Naive B cell (primary cell): ENCODE measurements around the gene CRACDL. TPM values are rescaled to one million over a fixed set of nuclear protein-coding genes. Genes with fewer than 3 reads are reported as not detected.
"Not testable (repeated sequence)": the region's sequence is repeated elsewhere in the genome, so short reads cannot be mapped to it uniquely, and the experiment has no call there.

Experiments
- ATAC-seq, 2 donors: fragments of 150-1000 bp; cut with Tn5 transposase; 2 replicates each; pipeline ENCODE4 v1.10.0; 2021; ENCODE audit warnings: low read depth in 2 of 2, mild to moderate bottlenecking in 2 of 2, moderate library complexity in 2 of 2
- DNase-seq: peaks from one replicate; pipeline ENCODE4 v3.0.0; 2022
- H3K27ac Mint-ChIP-seq, 6 donors: one replicate each; pipeline ENCODE4 v1.8.0; 2020 to 2022; ENCODE audit warnings: mild to moderate bottlenecking in 6 of 6, mixed read lengths in 6 of 6, moderate library complexity in 5 of 6, inconsistent platforms in 2 of 6
- H3K27me3 Mint-ChIP-seq, 3 donors: one replicate each; pipeline ENCODE4 v1.8.0; 2021 to 2022; ENCODE audit warnings: mixed read lengths in 3 of 3, mild to moderate bottlenecking in 1 of 3
- H3K36me3 Mint-ChIP-seq, 2 donors: one replicate each; pipeline ENCODE4 v1.8.0; 2020 to 2022; ENCODE audit warnings: mixed read lengths in 2 of 2, inconsistent platforms in 1 of 2, mild to moderate bottlenecking in 1 of 2
- H3K4me1 Mint-ChIP-seq, 3 donors: one replicate each; pipeline ENCODE4 v1.8.0; 2020 to 2022; ENCODE audit warnings: mixed read lengths in 3 of 3, inconsistent platforms in 1 of 3, mild to moderate bottlenecking in 1 of 3, moderate library complexity in 1 of 3
- H3K4me3 Mint-ChIP-seq, 8 donors: one replicate each; pipeline ENCODE4 v1.8.0; 2020 to 2022; ENCODE audit warnings: mild to moderate bottlenecking in 8 of 8, mixed read lengths in 8 of 8, moderate library complexity in 8 of 8, inconsistent platforms in 2 of 8
- H3K9me3 Mint-ChIP-seq, 7 donors: one replicate each; pipeline ENCODE4 v1.8.0; 2020 to 2022; ENCODE audit warnings: mixed read lengths in 7 of 7, mild to moderate bottlenecking in 5 of 7, inconsistent platforms in 2 of 7, moderate library complexity in 1 of 7
- polyA plus RNA-seq, 6 donors: library from polyadenylated mRNA; unstranded; fragments of 300-500 nt; fragmentation: Illumina TruSeq; gene quantifications; one replicate each; pipeline ENCODE4 v1.2.3, GENCODE V29; 2021; ENCODE audit warnings: low read depth in 6 of 6

Gene CRACDL
- polyA plus RNA-seq, 6 donors from 2014 or later = not detected

- Mint-ChIP-seq H3K4me3 (peak overlapping the region in 7 of 8 donors; percentile 6 to 76 (median 45)), H3K27ac (peak overlapping the region in 2 of 6 donors; percentile 48 to 84), H3K9me3 (no peaks in the 10 kb centered on the region), H3K4me1 (peaks cover 14 to 15% (median 15%) of the 10 kb centered on the region in 3 donors), H3K36me3 (no peaks in the 10 kb centered on the region), H3K27me3 (peaks cover 22 to 45% (median 30%) of the 10 kb centered on the region in 3 donors)
- DNase-seq (no peak), ATAC-seq (no peak)
Measured at GRCh38 chr2:98909317-98910211, 26.5 kb downstream of the CRACDL start.

GRCh38 chr2:98908931-98909316 lies 27.1 kb downstream of the CRACDL start:
- Mint-ChIP-seq H3K36me3 (no peaks in the 10 kb centered on the region), H3K27me3 (peaks cover 22 to 38% (median 29%) of the 10 kb centered on the region in 3 donors), H3K4me1 (peaks cover 14 to 15% (median 15%) of the 10 kb centered on the region in 3 donors), H3K9me3 (no peaks in the 10 kb centered on the region), H3K4me3 (peak overlapping the region in 2 of 8 donors; percentile 26 to 45), H3K27ac (no peak overlapping the region)
- no peak for DNase-seq
- no peak for ATAC-seq

GRCh38 chr2:98907966-98908905 lies 27.8 kb downstream of the CRACDL start:
- H3K27me3 Mint-ChIP-seq = peaks cover 22 to 31% (median 24%) of the 10 kb centered on the region in 3 donors
- H3K27ac Mint-ChIP-seq = no peak overlapping the region
- ATAC-seq (no peak), DNase-seq (no peak)
- no peaks in the 10 kb centered on the region for H3K36me3 Mint-ChIP-seq
- no peaks in the 10 kb centered on the region for H3K9me3 Mint-ChIP-seq
- peak overlapping the region in 1 of 8 donors; percentile 17 for H3K4me3 Mint-ChIP-seq
- H3K4me1 Mint-ChIP-seq = peaks cover 14 to 15% (median 15%) of the 10 kb centered on the region in 3 donors

- Mint-ChIP-seq H3K4me3 (peak overlapping the region in 1 of 8 donors; percentile 17), H3K27ac (no peak overlapping the region), H3K9me3 (no peaks in the 10 kb centered on the region), H3K36me3 (no peaks in the 10 kb centered on the region), H3K4me1 (peaks cover 14 to 15% (median 15%) of the 10 kb centered on the region in 3 donors), H3K27me3 (peaks cover 18 to 23% (median 22%) of the 10 kb centered on the region in 3 donors)
- ATAC-seq (no peak), DNase-seq (no peak)
Measured at GRCh38 chr2:98907385-98907784, 28.6 kb downstream of the CRACDL start.

- peaks cover 9 to 22% (median 18%) of the 10 kb centered on the region in 3 donors for H3K27me3 Mint-ChIP-seq
- H3K36me3 Mint-ChIP-seq = peaks cover 0 to 9% of the 10 kb centered on the region in 2 donors
- no peak overlapping the region for H3K4me3 Mint-ChIP-seq
- ATAC-seq = no peak
- peaks cover 3 to 5% (median 3%) of the 10 kb centered on the region in 3 donors for H3K4me1 Mint-ChIP-seq
- no peak for DNase-seq
- peaks cover 0 to 7% (median 0%) of the 10 kb centered on the region in 7 donors for H3K9me3 Mint-ChIP-seq
- no peak overlapping the region for H3K27ac Mint-ChIP-seq
Measured at GRCh38 chr2:98903767-98904485, 32.1 kb downstream of the CRACDL start.

GRCh38 chr2:98903064-98903355 lies 33.0 kb downstream of the CRACDL start:
- H3K36me3 Mint-ChIP-seq = peaks cover 0 to 9% of the 10 kb centered on the region in 2 donors

GRCh38 chr2:98902209-98903063 lies 33.6 kb downstream of the CRACDL start:
- no peak for DNase-seq
- peaks cover 0 to 7% (median 0%) of the 10 kb centered on the region in 7 donors for H3K9me3 Mint-ChIP-seq
- H3K36me3 Mint-ChIP-seq = peaks cover 0 to 9% of the 10 kb centered on the region in 2 donors
- ATAC-seq = no peak
- H3K4me3 Mint-ChIP-seq = no peak overlapping the region
- H3K27me3 Mint-ChIP-seq = peaks cover 4 to 25% (median 11%) of the 10 kb centered on the region in 3 donors
- no peaks in the 10 kb centered on the region for H3K4me1 Mint-ChIP-seq
- no peak overlapping the region for H3K27ac Mint-ChIP-seq

More at GRCh38 chr2:98903064-98903355, 33.0 kb downstream of the CRACDL start:
- no peak for DNase-seq
- Mint-ChIP-seq H3K4me3 (no peak overlapping the region), H3K4me1 (peaks cover 0 to 1% (median 0%) of the 10 kb centered on the region in 3 donors), H3K27ac (peak overlapping the region in 1 of 6 donors; percentile 67), H3K9me3 (peaks cover 0 to 7% (median 0%) of the 10 kb centered on the region in 7 donors), H3K27me3 (peaks cover 9 to 22% (median 16%) of the 10 kb centered on the region in 3 donors)
- ATAC-seq = no peak

- Mint-ChIP-seq H3K4me3 (no peak overlapping the region), H3K36me3 (peaks cover 0 to 9% of the 10 kb centered on the region in 2 donors), H3K27me3 (peaks cover 7 to 22% (median 13%) of the 10 kb centered on the region in 3 donors), H3K9me3 (peaks cover 0 to 7% (median 0%) of the 10 kb centered on the region in 7 donors), H3K27ac (peak overlapping the region in 1 of 6 donors; percentile 6), H3K4me1 (no peaks in the 10 kb centered on the region)
- no peak for DNase-seq
- no peak for ATAC-seq
Measured at GRCh38 chr2:98901702-98902101, 34.3 kb downstream of the CRACDL start.

GRCh38 chr2:98901291-98901690 lies 34.7 kb downstream of the CRACDL start:
- H3K9me3 Mint-ChIP-seq = peaks cover 0 to 7% (median 0%) of the 10 kb centered on the region in 7 donors
- no peak overlapping the region for H3K4me3 Mint-ChIP-seq
- no peaks in the 10 kb centered on the region for H3K4me1 Mint-ChIP-seq
- peaks cover 0 to 9% of the 10 kb centered on the region in 2 donors for H3K36me3 Mint-ChIP-seq
- no peak for ATAC-seq
- DNase-seq = no peak
- H3K27ac Mint-ChIP-seq = no peak overlapping the region
- H3K27me3 Mint-ChIP-seq = peaks cover 7 to 18% (median 16%) of the 10 kb centered on the region in 3 donors

- Mint-ChIP-seq H3K4me1 (no peaks in the 10 kb centered on the region), H3K36me3 (peaks cover 0 to 9% of the 10 kb centered on the region in 2 donors), H3K27ac (no peak overlapping the region), H3K9me3 (peaks cover 0 to 7% (median 0%) of the 10 kb centered on the region in 7 donors), H3K4me3 (no peak overlapping the region), H3K27me3 (peaks cover 7 to 24% (median 21%) of the 10 kb centered on the region in 3 donors)
- DNase-seq (no peak), ATAC-seq (no peak)
Measured at GRCh38 chr2:98900721-98901120, 35.3 kb downstream of the CRACDL start.

- not testable (repeated sequence) for ATAC-seq, DNase-seq, H3K27ac Mint-ChIP-seq, H3K4me3 Mint-ChIP-seq, H3K36me3 Mint-ChIP-seq, H3K9me3 Mint-ChIP-seq, H3K4me1 Mint-ChIP-seq
- peaks cover 7 to 34% (median 28%) of the 10 kb centered on the region in 3 donors for H3K27me3 Mint-ChIP-seq
Measured at GRCh38 chr2:98899703-98900078, 36.3 kb downstream of the CRACDL start.
